Measurements from ENCODE around the gene PDLIM5.

Gene PDLIM5

GRCh38 chr4:94480362-94480951 lies 28.7 kb downstream of the PDLIM5 start:
- TF ChIP-seq CTCF (IDR thresholded peaks at IDR 0.05; ENCODE audit: extremely low read depth, missing control alignments) = no peak
- no peak for DNase-seq (ENCODE audit: low spot score)

GRCh38 chr4:94483895-94484294 lies 32.2 kb downstream of the PDLIM5 start:
- no peak for TF ChIP-seq CTCF (IDR thresholded peaks at IDR 0.05; ENCODE audit: extremely low read depth, missing control alignments)
- no peak for DNase-seq (ENCODE audit: low spot score)

GRCh38 chr4:94484818-94485217 lies 33.1 kb downstream of the PDLIM5 start:
- DNase-seq (ENCODE audit: low spot score) = no peak
- TF ChIP-seq CTCF (IDR thresholded peaks at IDR 0.05; ENCODE audit: extremely low read depth, missing control alignments) = no peak

- DNase-seq (ENCODE audit: low spot score) = no peak
- TF ChIP-seq CTCF (IDR thresholded peaks at IDR 0.05; ENCODE audit: extremely low read depth, missing control alignments) = no peak
Measured at GRCh38 chr4:94486372-94486801, 34.6 kb downstream of the PDLIM5 start.

- TF ChIP-seq CTCF (IDR thresholded peaks at IDR 0.05; ENCODE audit: extremely low read depth, missing control alignments) = no peak
- no peak for DNase-seq (ENCODE audit: low spot score)
Measured at GRCh38 chr4:94488670-94489069, 36.9 kb downstream of the PDLIM5 start.

- no peak for DNase-seq (ENCODE audit: low spot score)
Measured at GRCh38 chr4:94489098-94489497, 37.4 kb downstream of the PDLIM5 start.

GRCh38 chr4:94490437-94490836 lies 38.7 kb downstream of the PDLIM5 start:
- TF ChIP-seq CTCF (IDR thresholded peaks at IDR 0.05; ENCODE audit: extremely low read depth, missing control alignments) = no peak
- DNase-seq (ENCODE audit: low spot score) = no peak

More at GRCh38 chr4:94489098-94489497, 37.4 kb downstream of the PDLIM5 start:
- no peak for TF ChIP-seq CTCF (IDR thresholded peaks at IDR 0.05; ENCODE audit: extremely low read depth, missing control alignments)
